ENCODE data around the gene CENPE. TPM values are rescaled to one million over a fixed set of nuclear protein-coding genes. Genes with fewer than 3 reads are reported as not detected.

Gene CENPE
- total RNA-seq, 1 donor from 2014 or later: 0.35 TPM

DNA sequence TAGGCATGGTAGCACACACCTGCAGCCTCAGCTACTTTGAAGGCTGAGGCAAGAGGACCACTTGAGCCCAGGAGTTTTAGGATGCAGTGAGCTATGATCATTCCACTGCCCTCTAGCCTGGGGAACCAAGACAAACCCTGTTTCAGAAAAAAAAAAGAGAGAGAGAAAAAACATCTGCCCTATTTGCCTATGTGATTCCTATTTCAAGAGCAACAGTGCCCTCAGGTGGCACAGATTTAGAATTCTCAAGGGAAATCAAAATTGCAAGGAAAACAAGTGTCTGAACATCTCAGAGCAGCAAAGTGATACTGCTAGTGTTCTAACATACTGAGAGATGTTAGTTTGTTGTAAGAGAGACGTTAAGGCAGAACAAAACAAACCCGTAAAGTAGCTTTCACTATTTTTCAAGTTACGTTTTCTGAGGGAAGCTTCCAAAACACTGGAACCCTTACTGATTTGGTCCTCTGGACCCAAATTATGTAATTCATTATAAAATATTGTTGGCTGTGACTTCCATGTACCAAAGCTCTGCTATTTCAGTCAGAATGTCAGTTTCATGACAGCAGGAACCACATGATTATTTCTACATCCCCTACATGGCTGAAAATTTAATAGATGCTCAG is 106.4 kb downstream of the CENPE start:
- ATAC-seq (no peak), DNase-seq (no peak)

DNA sequence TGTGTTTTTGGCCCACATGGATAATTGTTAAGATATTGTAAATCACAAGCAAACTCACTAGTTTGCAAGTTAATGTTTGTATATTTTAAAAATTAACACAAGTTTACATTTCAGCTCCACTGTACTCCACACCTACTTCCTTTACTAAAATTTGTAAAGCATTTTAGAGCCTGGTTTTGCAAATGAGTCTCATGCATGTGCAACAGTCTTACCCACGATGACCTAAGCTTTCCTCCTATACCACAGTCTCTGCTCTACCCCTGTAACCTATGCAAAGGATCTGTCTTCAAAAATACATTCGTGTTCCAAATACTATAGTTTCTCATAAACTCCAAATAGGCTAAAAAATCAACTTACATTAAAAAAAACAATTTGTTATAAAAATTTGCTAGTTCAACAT is 108.7 kb downstream of the CENPE start:
- intact Hi-C loops (cut with micrococcal nuclease): no loop called here

More for the DNA sequence above, 106.4 kb downstream of the CENPE start:
- intact Hi-C loops (cut with micrococcal nuclease): loop anchor here (10.0 kb wide), 1 partner anchor 47 kb away; no protein-coding TSS in a partner anchor

GRCh38 chr4:103086551-103086950 is 111.6 kb downstream of the CENPE start:
- ATAC-seq (no peak), DNase-seq (no peak)
- intact Hi-C loops (cut with micrococcal nuclease): no loop called here

More for the DNA sequence above, 108.7 kb downstream of the CENPE start:
- DNase-seq (no peak), ATAC-seq (no peak)

DNA sequence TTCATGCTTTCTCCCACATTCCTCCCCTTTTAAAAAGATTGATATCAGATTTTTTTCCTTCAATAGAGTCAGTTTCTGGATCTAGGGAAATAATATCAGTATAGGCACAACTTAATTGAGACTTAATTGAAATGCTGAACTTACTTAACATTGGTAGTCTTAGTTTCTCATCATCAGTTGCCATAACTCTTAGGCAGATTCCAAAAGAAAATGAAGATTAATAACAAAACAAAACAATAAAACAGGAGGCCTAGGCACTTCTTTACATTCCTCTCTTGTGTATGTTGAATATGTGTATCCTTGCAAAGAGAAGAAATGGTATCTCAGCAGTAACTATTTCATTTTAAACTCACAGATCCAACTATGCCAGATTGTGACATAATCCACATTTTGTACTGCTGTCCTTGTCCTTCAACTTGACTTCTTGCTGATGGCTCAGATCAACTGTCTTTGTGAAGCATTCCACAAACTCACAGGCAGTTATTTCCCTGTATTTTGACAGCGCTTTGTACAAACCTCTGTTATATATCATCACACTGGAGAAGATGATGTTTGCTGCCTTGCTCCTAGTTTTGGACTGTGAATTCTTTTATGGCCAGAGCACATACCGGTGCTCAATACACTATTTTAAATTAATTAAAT is 112.5 kb downstream of the CENPE start:
- ATAC-seq (no peak), DNase-seq (no peak)
- intact Hi-C loops (cut with micrococcal nuclease): no loop called here

DNA sequence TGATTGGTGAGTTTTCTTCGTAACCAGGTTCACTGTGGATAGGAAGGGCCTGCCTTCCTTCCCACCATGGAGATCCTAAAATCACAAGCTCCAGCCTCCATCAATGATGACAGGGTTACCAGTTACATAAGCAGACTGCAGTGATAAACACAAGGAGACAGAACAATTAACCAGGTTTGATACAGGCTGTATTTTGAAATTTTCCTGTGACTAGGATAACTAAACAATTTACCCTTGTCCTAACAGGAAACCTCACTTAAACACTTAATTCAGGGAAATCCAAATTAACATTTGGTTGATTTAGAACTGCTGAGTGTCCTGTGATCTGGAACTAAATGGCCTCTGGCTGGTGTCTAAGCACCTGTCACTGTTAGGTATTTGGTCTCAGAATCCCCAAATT is 118.5 kb downstream of the CENPE start:
- intact Hi-C loops (cut with micrococcal nuclease): no loop called here
- ATAC-seq (no peak), DNase-seq (no peak)

DNA sequence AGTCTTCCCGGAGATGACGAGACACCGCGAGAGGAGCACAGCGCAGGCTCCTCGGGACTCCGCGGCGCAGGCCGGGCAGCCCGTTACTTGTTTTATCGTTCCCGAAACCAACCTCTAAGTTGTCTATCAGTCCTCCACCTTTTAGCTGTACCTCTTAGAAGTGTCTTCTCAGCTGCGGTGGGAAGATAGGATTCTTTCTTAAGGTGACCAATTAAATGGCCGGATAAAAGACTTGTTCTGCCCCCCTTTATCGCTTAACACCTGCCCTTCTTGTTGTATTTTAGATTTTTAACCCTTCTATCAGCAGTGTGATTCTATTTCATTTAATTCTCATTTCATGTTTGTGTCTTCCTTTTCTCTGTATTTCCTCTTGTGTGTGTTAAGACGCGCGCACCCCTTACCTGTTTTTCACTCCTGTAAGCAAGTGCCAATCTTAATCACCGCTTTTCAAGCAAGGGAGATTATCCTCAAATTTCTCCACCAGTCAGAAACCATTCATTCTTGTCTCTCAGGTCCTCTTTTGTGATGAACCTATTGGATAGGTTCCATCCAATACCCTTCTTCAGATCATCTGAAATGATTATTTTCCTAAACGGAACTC is 121.3 kb downstream of the CENPE start, which contains the start of gene SLC9B2:
TSS of gene SLC9B2 (minus strand) at position 15 of the 601 bp plus-strand sequence. CDS start 9,211 bp downstream, outside the sequence.
- intact Hi-C loops (cut with micrococcal nuclease): no loop called here
- DNase-seq (no peak), ATAC-seq (no peak)

DNA sequence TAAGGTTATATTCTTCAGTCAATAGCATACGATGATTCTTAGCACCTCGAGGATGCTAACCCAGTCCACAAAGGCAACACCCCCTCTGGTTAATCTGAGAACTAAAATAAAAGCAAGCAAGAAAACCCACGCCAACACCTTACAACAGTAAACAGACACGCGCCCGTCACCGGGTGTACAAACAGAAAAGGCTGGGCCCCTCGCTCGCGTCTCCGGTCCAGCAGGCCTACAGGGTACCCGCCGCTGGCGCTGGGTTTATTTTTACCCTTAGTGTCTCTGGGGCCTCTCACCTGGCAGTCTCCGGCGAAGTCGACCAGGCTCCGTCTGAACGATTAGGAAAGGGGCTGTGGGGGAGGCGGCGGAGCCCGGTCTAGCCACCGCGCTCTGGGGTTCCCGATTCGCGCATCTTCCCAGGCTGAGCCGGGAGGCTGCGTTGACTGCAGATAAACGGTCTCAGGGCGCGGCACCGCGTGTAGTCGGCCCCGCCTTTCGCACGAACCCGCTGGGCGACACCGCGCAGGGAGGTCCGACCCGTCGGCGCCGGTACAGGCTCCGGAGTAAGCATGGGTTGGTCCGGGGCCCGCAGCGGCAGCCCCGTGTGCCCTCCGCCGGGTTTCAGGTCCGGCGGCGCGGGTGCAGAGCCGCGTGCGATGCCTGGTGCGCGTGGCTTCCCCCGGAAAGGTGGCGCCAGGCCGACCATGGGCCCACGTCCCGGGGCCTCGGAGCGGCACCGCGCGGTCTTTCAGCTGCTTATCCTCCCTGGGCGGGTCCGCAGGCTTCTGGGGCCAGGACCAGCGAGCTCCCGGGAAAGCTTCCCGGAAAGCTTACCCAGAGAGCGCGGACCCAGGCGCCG is 122.0 kb downstream of the CENPE start:
- intact Hi-C loops (cut with micrococcal nuclease): no loop called here
- ATAC-seq (peak; percentile 94), DNase-seq (peak; percentile 83)

DNA sequence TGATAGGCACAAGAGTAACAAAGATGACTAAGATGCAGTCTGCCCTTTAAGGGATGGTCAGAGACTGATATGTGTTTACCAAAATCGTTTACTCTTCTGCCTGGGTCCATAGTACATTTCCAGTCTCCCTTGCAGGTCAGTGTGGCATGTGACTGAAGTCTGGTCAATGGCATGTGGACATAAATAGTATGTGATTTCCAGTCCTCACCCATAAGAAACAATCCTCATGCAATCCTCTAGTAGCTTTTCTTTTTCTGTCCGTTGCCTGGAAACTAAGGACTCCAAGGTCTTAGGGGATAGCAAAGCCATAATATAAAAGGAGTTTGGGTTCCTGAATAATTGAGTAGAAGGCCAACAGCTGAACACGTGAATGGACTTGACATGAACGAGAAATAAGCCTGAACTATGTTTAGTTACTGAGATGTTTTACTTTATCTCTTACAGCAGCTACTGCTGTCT is 122.7 kb downstream of the CENPE start:
- intact Hi-C loops (cut with micrococcal nuclease): no loop called here
- ATAC-seq (no peak), DNase-seq (no peak)

- intact Hi-C loops (cut with micrococcal nuclease): no loop called here
- no peak for ATAC-seq
- no peak for DNase-seq
Observed at GRCh38 chr4:103074744-103075434, 123.3 kb downstream of the CENPE start.

DNA sequence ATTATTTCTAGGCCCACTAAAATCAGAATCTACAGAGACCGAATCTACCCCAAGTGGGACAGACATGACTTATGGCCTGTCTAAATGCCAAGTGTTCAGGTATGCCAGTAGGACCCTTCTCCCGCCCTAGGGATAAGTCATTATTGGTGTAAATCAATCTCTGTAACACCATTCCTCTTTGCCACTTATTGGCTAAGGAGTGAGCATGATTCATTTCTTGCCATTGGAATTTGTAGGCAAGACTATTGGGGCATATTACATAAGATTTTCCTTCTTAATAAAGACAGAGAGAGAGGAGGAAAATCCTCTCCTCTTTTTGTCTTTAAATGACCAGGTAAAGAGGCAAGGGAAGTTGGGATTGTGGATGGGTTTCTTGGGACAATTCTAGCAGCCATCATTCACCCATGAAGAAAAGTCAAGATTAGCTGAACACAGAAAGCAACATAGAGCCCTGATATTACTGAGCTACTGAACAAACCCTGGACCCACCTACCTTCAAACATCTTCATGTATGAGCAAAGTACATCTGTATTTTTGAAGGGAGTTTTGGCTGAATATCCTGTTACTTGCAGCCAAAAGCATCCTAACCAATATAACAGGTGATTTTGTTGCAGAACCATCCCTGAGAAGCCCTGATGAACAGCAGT is 124.2 kb downstream of the CENPE start:
- ATAC-seq (no peak), DNase-seq (no peak)
- intact Hi-C loops (cut with micrococcal nuclease): no loop called here

GRCh38 chr4:103067841-103068547 is 130.1 kb downstream of the CENPE start:
- intact Hi-C loops (cut with micrococcal nuclease): no loop called here
- no peak for DNase-seq
- no peak for ATAC-seq

GRCh38 chr4:103060453-103061148 is 137.5 kb downstream of the CENPE start:
- intact Hi-C loops (cut with micrococcal nuclease): no loop called here
- DNase-seq (no peak), ATAC-seq (no peak)

Other genes with a start within 250 kb of the CENPE start
- 0.20 TPM for gene SLC9B1, start 178.6 kb downstream of the CENPE start, total RNA-seq
- 3.3 TPM for gene SLC9B2, start 121.6 kb downstream of the CENPE start, total RNA-seq
- 25.6 TPM for gene BDH2, start 98.5 kb downstream of the CENPE start, total RNA-seq

All from left ventricle myocardium superior (tissue), 1 donor.